ENCODE results near the gene HLTF.
"Not testable (repeated sequence)": the region's sequence is repeated elsewhere in the genome, so short reads cannot be mapped to it uniquely, and the experiment has no call there.

HLTF gene

GRCh38 chr3:148990236-148990635 is 96.1 kb downstream of the HLTF start:
- no peak for DNase-seq

- DNase-seq: not testable (repeated sequence)
Measured at GRCh38 chr3:148987551-148987950, 98.8 kb downstream of the HLTF start.

GRCh38 chr3:148981273-148981672 is 105.1 kb downstream of the HLTF start:
- no peak for DNase-seq

Measured in SHP77 treated with DMSO at 0.1 percent for 48 hours (cell line).